ENCODE measurements around the gene FGF22.

The FGF22 gene

GRCh38 chr19:686589-687297 is 47.1 kb downstream of the FGF22 start:
- no peak for TF ChIP-seq CTCF (conservative IDR thresholded peaks at IDR 0.05)
- no peak overlapping the region for H3K27ac ChIP-seq

- no peak for TF ChIP-seq CTCF (conservative IDR thresholded peaks at IDR 0.05)
- H3K27ac ChIP-seq = no peak overlapping the region
Observed at GRCh38 chr19:687569-688166, 48.0 kb downstream of the FGF22 start.

GRCh38 chr19:688214-688613 is 48.5 kb downstream of the FGF22 start:
- TF ChIP-seq CTCF (conservative IDR thresholded peaks at IDR 0.05) = no peak
- no peak overlapping the region for H3K27ac ChIP-seq

GRCh38 chr19:688992-689391 is 49.3 kb downstream of the FGF22 start:
- no peak overlapping the region for H3K27ac ChIP-seq
- no peak for TF ChIP-seq CTCF (conservative IDR thresholded peaks at IDR 0.05)

GRCh38 chr19:690203-690602 is 50.5 kb downstream of the FGF22 start:
- H3K27ac ChIP-seq = no peak overlapping the region

More at GRCh38 chr19:690203-690602, 50.5 kb downstream of the FGF22 start:
- no peak for TF ChIP-seq CTCF (conservative IDR thresholded peaks at IDR 0.05)
